GM10248 (cell line): ENCODE results near the gene DPM1.
A peak's percentile ranks its signal among the peaks of the same experiment; 100 is the strongest.

Experiments
- CTCF ChIA-PET: fragments of 300-600 bp; sonication (Branson Sonifier 250); formaldehyde crosslinking; extraction: SDS; loops from one replicate; lab custom pipeline; 2021; ENCODE audit warnings: antibody characterized with exemption; lab: Yijun Ruan, JAX
- POLR2A ChIA-PET: fragments of 350-650 bp; sonication (Branson Sonifier 250); formaldehyde crosslinking; extraction: SDS; loops from one replicate; lab custom pipeline; 2020; ENCODE audit warnings: antibody characterized with exemption; lab: Yijun Ruan, JAX
- DNase-seq: peaks from one replicate; pipeline ENCODE4 v3.0.0; 2012; ENCODE audit errors: extremely low spot score
- TF ChIP-seq, protein P1 (sequence below): IDR thresholded peaks from 2 replicates; pipeline ENCODE4 v1.5.1; 2012; ENCODE audit warnings: mild to moderate bottlenecking, low read depth; ENCODE audit errors: extremely low read depth, missing control alignments, control extremely low read depth

Gene DPM1

DNA sequence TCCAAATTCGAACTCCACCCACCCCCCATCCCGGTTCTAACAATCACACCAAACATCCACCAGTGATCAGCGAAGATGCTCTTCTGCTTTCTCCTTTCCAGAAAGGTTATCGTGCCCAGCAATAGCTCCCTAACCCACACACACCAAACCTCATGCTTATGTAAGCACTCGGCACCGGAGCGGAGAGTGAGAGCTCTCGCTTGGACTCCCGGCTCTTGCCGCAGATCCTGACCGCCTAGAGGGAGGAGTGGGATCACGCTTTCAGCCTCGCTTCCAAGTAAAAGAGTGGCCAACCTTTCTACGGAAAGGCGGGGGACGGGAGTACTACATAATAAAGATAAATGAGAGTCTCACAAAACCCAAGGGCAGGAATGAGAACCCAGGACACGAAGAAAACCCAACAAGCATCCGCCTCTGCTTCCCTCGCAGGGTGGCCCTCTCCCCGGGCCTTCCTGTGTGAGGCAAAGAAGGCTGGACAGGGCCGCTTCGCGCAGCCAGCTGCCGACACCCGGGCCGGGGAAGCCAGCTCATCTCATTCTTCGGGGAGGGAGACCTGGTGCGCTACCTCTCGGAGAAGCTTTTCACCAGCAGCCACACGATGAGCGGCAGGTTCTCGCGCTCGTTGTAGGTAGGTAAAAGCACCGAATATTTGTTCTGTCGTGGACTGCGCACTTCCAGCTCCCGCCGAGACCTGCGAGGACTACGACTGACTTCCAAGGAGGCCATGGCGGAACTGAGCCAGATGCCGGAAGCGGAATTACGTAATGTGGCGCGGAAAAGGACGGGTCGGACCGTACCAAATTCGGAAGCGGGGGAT lies at the start of gene DPM1:
DPM1 (minus strand) TSS at position 735 of the 817 bp plus-strand sequence; CDS start at position 726, 9 bp downstream.
- peak; percentile 89 for DNase-seq
- TF ChIP-seq, protein P1, sequence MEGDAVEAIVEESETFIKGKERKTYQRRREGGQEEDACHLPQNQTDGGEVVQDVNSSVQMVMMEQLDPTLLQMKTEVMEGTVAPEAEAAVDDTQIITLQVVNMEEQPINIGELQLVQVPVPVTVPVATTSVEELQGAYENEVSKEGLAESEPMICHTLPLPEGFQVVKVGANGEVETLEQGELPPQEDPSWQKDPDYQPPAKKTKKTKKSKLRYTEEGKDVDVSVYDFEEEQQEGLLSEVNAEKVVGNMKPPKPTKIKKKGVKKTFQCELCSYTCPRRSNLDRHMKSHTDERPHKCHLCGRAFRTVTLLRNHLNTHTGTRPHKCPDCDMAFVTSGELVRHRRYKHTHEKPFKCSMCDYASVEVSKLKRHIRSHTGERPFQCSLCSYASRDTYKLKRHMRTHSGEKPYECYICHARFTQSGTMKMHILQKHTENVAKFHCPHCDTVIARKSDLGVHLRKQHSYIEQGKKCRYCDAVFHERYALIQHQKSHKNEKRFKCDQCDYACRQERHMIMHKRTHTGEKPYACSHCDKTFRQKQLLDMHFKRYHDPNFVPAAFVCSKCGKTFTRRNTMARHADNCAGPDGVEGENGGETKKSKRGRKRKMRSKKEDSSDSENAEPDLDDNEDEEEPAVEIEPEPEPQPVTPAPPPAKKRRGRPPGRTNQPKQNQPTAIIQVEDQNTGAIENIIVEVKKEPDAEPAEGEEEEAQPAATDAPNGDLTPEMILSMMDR = no peak
- ChIA-PET POLR2A (interaction anchor here (0.8 to 2.1 kb wide), 6 partner anchors 10 to 226 kb away, joined by 3 to 27 read pairs (median 4); partner anchors contain the start of genes ADNP, BCAS4 and PARD6B), CTCF (interaction anchor here (0.8 to 4.2 kb wide), 8 partner anchors 12 to 168 kb away, joined by 3 to 36 read pairs (median 6); partner anchors contain the start of genes ADNP and BCAS4)

DNA sequence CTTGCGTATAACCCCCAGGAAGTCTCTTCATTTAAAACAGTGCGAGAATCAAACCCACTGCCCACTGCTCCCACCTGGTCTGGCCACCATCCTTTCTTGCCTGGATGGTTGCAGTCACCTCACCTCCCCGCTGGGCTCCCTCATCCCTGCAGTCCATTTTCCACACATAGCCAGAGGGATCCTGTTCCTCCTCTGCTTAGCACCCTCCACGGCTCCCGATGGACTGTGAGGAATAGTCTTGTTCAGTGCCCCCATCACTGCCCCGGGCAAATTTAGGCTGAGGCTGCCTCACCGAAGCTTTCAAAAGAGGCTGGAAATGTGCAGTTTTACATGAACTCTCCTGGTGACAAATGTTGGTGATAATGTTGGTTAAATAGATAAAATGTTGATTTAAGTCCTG lies 46.9 kb upstream of the DPM1 start:
- DNase-seq = no peak
- ChIA-PET POLR2A (no interaction called here), CTCF (interaction anchor here (0.7 to 1.2 kb wide), 3 partner anchors 17 to 33 kb away, joined by 3 read pairs; no protein-coding TSS in a partner anchor)
- TF ChIP-seq, protein P1 = no peak

DNA sequence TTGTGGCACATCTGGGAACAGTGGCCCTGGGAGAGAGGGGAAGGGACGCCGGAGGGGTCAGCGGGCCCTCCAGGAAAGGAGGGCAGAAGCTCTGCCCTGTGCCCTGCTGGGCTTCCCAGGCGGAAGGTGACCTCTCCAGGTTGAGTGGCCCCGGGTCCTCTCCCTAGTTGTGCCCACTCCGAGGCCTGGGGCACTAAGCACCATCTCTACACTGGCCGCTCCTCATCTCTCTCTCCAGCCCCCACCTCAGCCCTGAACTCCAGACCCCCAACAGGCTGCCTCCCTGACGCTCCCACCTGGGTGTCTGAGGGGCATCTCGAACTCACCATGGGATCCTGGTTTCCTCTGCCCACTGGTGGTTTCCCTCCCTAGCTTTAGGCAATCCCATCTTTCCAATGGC lies 46.4 kb upstream of the DPM1 start:
- POLR2A ChIA-PET = no interaction called here
- TF ChIP-seq, protein P1 = no peak
- CTCF ChIA-PET = no interaction called here
- DNase-seq = no peak

DNA sequence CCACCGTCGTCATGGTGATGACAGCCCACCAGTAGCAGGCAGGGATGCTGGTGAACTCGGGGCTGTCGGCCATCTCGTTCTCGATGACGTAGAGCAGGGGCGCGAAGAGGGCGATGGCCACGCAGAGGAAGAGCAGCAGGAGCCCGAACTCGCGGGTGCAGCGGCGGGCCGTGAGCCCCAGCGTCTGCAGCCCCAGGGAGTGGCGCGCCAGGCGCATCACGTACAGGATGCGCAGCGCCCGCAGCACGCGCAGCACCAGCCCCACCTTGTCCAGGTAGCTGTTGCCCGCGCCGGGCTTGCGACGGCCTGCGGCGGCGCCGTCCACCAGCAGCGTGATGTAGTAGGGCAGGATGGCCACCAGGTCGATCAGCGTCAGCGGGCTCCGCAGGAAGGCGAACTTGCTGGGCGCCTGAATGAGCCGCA lies 46.0 kb upstream of the DPM1 start:
- CTCF ChIA-PET = interaction anchor here (1.4 kb wide), 1 partner anchor 17 kb away, joined by 3 read pairs; no protein-coding TSS in a partner anchor
- TF ChIP-seq, protein P1 = no peak
- DNase-seq = no peak
- POLR2A ChIA-PET = no interaction called here

DNA sequence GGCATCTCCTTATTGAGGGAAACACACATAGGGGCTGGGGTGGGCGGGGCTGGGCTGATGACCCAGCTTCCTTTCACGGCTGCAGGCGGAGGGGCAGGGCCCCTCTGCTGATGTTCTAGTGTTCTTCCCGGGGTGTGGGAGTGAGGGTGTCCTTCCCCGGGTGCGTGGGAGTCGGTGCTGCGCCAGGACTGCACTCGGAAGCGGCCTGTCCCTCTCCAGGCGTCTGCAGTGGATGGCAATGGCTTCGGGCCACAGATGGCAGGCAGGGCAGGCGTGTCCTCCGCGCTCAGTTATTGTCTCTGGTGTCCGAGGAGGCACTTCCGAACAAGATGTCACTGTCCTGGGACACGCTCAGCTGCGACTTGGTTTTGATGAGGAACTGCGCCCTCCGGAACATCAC lies 45.4 kb upstream of the DPM1 start:
- CTCF ChIA-PET = interaction anchor here (1.4 kb wide), 1 partner anchor 16 kb away, joined by 3 read pairs; no protein-coding TSS in a partner anchor
- TF ChIP-seq, protein P1 = no peak
- POLR2A ChIA-PET = no interaction called here
- no peak for DNase-seq

DNA sequence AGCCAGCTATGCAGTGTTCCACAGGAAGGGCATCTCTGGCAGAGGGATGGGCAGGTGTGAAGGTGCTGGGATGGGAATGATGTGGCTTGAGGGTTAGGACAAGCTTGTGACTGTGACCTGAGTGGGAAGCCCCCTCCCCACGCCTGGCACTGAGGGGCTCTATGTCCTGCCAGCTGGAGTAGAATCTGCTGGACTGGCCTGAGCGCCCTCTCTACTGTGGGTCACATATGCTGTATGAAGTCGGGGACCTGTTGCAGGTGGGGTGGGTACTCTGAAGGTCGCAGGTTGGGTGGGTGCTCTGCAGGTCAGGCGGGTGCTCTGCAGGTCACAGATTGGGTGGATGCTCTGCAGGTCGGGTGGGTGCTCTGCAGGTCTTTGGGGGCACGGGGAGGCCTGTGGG lies 44.3 kb upstream of the DPM1 start:
- CTCF ChIA-PET = interaction anchor here (2.1 kb wide), 1 partner anchor 13 kb away, joined by 7 read pairs; no protein-coding TSS in a partner anchor
- no peak for DNase-seq
- TF ChIP-seq, protein P1 = no peak
- POLR2A ChIA-PET = no interaction called here
